Mesenchymal stem cell (in vitro differentiated cells and primary cell): Measurements from ENCODE around the gene SNX25.

ENCODE experiments used
- DNase-seq: peaks from one replicate; pipeline ENCODE4 v3.0.0-alpha.2; 2013
- H2AFZ ChIP-seq: one replicate; pipeline ENCODE4 v1.6.1; 2013; ENCODE audit warnings: low read depth, mild to moderate bottlenecking, control low read depth, inconsistent platforms, low read length, moderate library complexity
- H2AK5ac ChIP-seq: 2 replicates; pipeline ENCODE4 v1.6.1; 2013; ENCODE audit warnings: low read length, moderate library complexity, mild to moderate bottlenecking, inconsistent platforms; ENCODE audit not compliant: severe bottlenecking
- H2BK120ac ChIP-seq: one replicate; pipeline ENCODE4 v1.6.1; 2013; ENCODE audit warnings: low read depth, mild to moderate bottlenecking, inconsistent platforms, low read length, moderate library complexity
- H2BK12ac ChIP-seq, 2 experiments: one replicate each; pipeline ENCODE4 v1.6.1; 2013; ENCODE audit warnings: inconsistent platforms in 2 of 2, low read length in 2 of 2, mild to moderate bottlenecking in 2 of 2, moderate library complexity in 2 of 2, control low read depth in 1 of 2
- H2BK15ac ChIP-seq: one replicate; pipeline ENCODE4 v1.6.1; 2013; ENCODE audit warnings: mild to moderate bottlenecking, low read depth, inconsistent platforms; ENCODE audit not compliant: poor library complexity, severe bottlenecking
- H2BK5ac ChIP-seq: 2 replicates; pipeline ENCODE4 v1.6.1; 2013; ENCODE audit warnings: low read depth, mild to moderate bottlenecking, low read length, control low read depth, inconsistent platforms; ENCODE audit not compliant: poor library complexity, severe bottlenecking
- H3K14ac ChIP-seq, 2 experiments: one replicate each; pipeline ENCODE4 v1.6.1; 2013; ENCODE audit warnings: inconsistent platforms in 2 of 2, low read length in 2 of 2, control low read depth in 1 of 2, mild to moderate bottlenecking in 1 of 2, moderate library complexity in 1 of 2
- H3K18ac ChIP-seq, 2 experiments: one replicate each; pipeline ENCODE4 v1.6.1; 2013; ENCODE audit warnings: inconsistent platforms in 2 of 2, low read length in 2 of 2, control low read depth in 1 of 2, low read depth in 1 of 2, mild to moderate bottlenecking in 1 of 2
- H3K23ac ChIP-seq, 2 experiments: one replicate each; pipeline ENCODE4 v1.6.1; 2013; ENCODE audit warnings: inconsistent platforms in 2 of 2, low read length in 2 of 2, mild to moderate bottlenecking in 2 of 2, moderate library complexity in 2 of 2, control low read depth in 1 of 2
- H3K27ac ChIP-seq: 2 replicates; pipeline ENCODE4 v1.5.1; 2013; ENCODE audit warnings: mild to moderate bottlenecking, moderate library complexity, low read length, control low read depth, inconsistent platforms; ENCODE audit not compliant: poor library complexity, severe bottlenecking
- H3K27me3 ChIP-seq, 2 experiments: 2 replicates each; pipeline versions ENCODE4 v1.6.1 to v1.7.0; 2013; ENCODE audit warnings: low read length in 2 of 2, mild to moderate bottlenecking in 2 of 2, moderate library complexity in 2 of 2, control low read depth in 1 of 2, inconsistent platforms in 1 of 2; ENCODE audit not compliant: control insufficient read depth in 1 of 2, insufficient read depth in 1 of 2
- H3K36me3 ChIP-seq, 2 experiments: 2 replicates each; pipeline versions ENCODE4 v1.6.1 to v1.7.0; 2013; ENCODE audit warnings: low read length in 2 of 2, control low read depth in 1 of 2, inconsistent platforms in 1 of 2, low read depth in 1 of 2, mild to moderate bottlenecking in 1 of 2; ENCODE audit not compliant: insufficient read depth in 2 of 2, control insufficient read depth in 1 of 2
- H3K4ac ChIP-seq, 2 experiments: one replicate each; pipeline ENCODE4 v1.6.1; 2013; ENCODE audit warnings: inconsistent platforms in 2 of 2, low read length in 2 of 2, mild to moderate bottlenecking in 2 of 2, moderate library complexity in 2 of 2, control low read depth in 1 of 2, low read depth in 1 of 2
- H3K4me1 ChIP-seq: 2 replicates; pipeline ENCODE4 v1.6.1; 2013; ENCODE audit warnings: low read depth, low read length, control low read depth; ENCODE audit not compliant: control insufficient read depth, insufficient read depth
- H3K4me2 ChIP-seq: 2 replicates; pipeline ENCODE4 v1.6.1; 2013; ENCODE audit warnings: low read length, mild to moderate bottlenecking, inconsistent platforms; ENCODE audit not compliant: poor library complexity, severe bottlenecking
- H3K4me3 ChIP-seq, 2 experiments: 2 replicates each; pipeline versions ENCODE4 v1.5.1 to v1.7.0; 2013; ENCODE audit warnings: low read length in 2 of 2, mild to moderate bottlenecking in 2 of 2, control low read depth in 1 of 2, low read depth in 1 of 2; ENCODE audit not compliant: insufficient read depth in 1 of 2
- H3K79me1 ChIP-seq: replicated peaks from 2 replicates; pipeline ENCODE4 v1.6.1; 2013; ENCODE audit warnings: mild to moderate bottlenecking, control low read depth, low read length, inconsistent platforms; ENCODE audit not compliant: poor library complexity, severe bottlenecking
- H3K9ac ChIP-seq: 2 replicates; pipeline ENCODE4 v1.7.0; 2013; ENCODE audit warnings: mild to moderate bottlenecking, low read length, moderate library complexity
- H3K9me3 ChIP-seq: 2 replicates; pipeline ENCODE4 v1.7.0; 2013; ENCODE audit warnings: mild to moderate bottlenecking, low read length; ENCODE audit not compliant: control insufficient read depth
- H4K8ac ChIP-seq: one replicate; pipeline ENCODE4 v1.6.1; 2013; ENCODE audit warnings: inconsistent platforms, mild to moderate bottlenecking, low read length, moderate library complexity
- H4K91ac ChIP-seq: one replicate; pipeline ENCODE4 v1.6.1; 2013; ENCODE audit warnings: mild to moderate bottlenecking, low read length, inconsistent platforms
- WGBS: methylation state at CpG from one replicate; pipeline ENCODE4 v1.1.7; 2013; ENCODE audit warnings: mixed read lengths; 5-methylcytosine and 5-hydroxymethylcytosine counted together

SNX25 gene

GRCh38 chr4:185227131-185227551 is 17.7 kb downstream of the SNX25 start:
- H2AFZ ChIP-seq, result no peak overlapping the region
- H3K23ac ChIP-seq, result no peak overlapping the region
- H3K4me3 ChIP-seq, result no peak overlapping the region
- no peak overlapping the region for H3K9ac ChIP-seq
- 72% methylated on average over 4 of the region's 4 CpGs for WGBS
- no peak overlapping the region for H3K4ac ChIP-seq
- H4K8ac ChIP-seq, result no peak overlapping the region
- peaks cover 0 to 6% of the 10 kb centered on the region in 2 experiments for H3K36me3 ChIP-seq
- H3K18ac ChIP-seq, result no peak overlapping the region
- peaks cover 20% of the 10 kb centered on the region for H3K79me1 ChIP-seq
- H3K14ac ChIP-seq, result no peak overlapping the region
- H3K27ac ChIP-seq, result no peak overlapping the region
- peak; percentile 31 for DNase-seq
- H2AK5ac ChIP-seq, result no peak overlapping the region
- H3K4me2 ChIP-seq, result no peak overlapping the region
- peaks cover 8% of the 10 kb centered on the region for H3K4me1 ChIP-seq
- H3K9me3 ChIP-seq, result no peaks in the 10 kb centered on the region
- H2BK5ac ChIP-seq, result no peak overlapping the region
- no peak overlapping the region for H2BK120ac ChIP-seq
- no peak overlapping the region for H2BK12ac ChIP-seq
- no peaks in the 10 kb centered on the region for H3K27me3 ChIP-seq
- H4K91ac ChIP-seq, result no peak overlapping the region
- H2BK15ac ChIP-seq, result no peak overlapping the region

GRCh38 chr4:185227713-185228278 is 18.4 kb downstream of the SNX25 start:
- no peak overlapping the region for H4K91ac ChIP-seq
- H3K18ac ChIP-seq, result no peak overlapping the region
- H2BK5ac ChIP-seq, result no peak overlapping the region
- H2AK5ac ChIP-seq, result no peak overlapping the region
- H2BK15ac ChIP-seq, result no peak overlapping the region
- no peak overlapping the region for H2BK120ac ChIP-seq
- H3K4me2 ChIP-seq, result no peak overlapping the region
- H3K9ac ChIP-seq, result no peak overlapping the region
- no peak overlapping the region for H4K8ac ChIP-seq
- no peaks in the 10 kb centered on the region for H3K9me3 ChIP-seq
- H3K27ac ChIP-seq, result no peak overlapping the region
- DNase-seq, result no peak
- H2BK12ac ChIP-seq, result peak overlapping the region in 1 of 2 experiments; percentile 4
- no peak overlapping the region for H3K23ac ChIP-seq
- peaks cover 5% of the 10 kb centered on the region for H3K4me1 ChIP-seq
- H3K27me3 ChIP-seq, result no peaks in the 10 kb centered on the region
- WGBS, result 95% methylated on average over 9 of the region's 9 CpGs
- peak overlapping the region in 1 of 2 experiments; percentile 62 for H3K14ac ChIP-seq
- H3K4me3 ChIP-seq, result no peak overlapping the region
- no peak overlapping the region for H2AFZ ChIP-seq
- H3K4ac ChIP-seq, result no peak overlapping the region
- peaks cover 0 to 3% of the 10 kb centered on the region in 2 experiments for H3K36me3 ChIP-seq
- H3K79me1 ChIP-seq, result peaks cover 18% of the 10 kb centered on the region

GRCh38 chr4:185229021-185229818 is 19.8 kb downstream of the SNX25 start:
- H3K14ac ChIP-seq, result peak overlapping the region in 1 of 2 experiments; percentile 26
- H3K4me2 ChIP-seq, result no peak overlapping the region
- no peaks in the 10 kb centered on the region for H3K9me3 ChIP-seq
- H4K91ac ChIP-seq, result no peak overlapping the region
- peaks cover 0 to 3% of the 10 kb centered on the region in 2 experiments for H3K36me3 ChIP-seq
- no peak overlapping the region for H2BK15ac ChIP-seq
- peak overlapping the region in 1 of 2 experiments; percentile 51 for H2BK12ac ChIP-seq
- peak overlapping the region; percentile 29 to 75 for H3K18ac ChIP-seq
- peaks cover 4% of the 10 kb centered on the region for H3K4me1 ChIP-seq
- no peak overlapping the region for H3K9ac ChIP-seq
- no peak for DNase-seq
- H2AFZ ChIP-seq, result no peak overlapping the region
- no peak overlapping the region for H2BK5ac ChIP-seq
- H3K4ac ChIP-seq, result no peak overlapping the region
- peak overlapping the region; percentile 19 for H2AK5ac ChIP-seq
- H3K4me3 ChIP-seq, result no peak overlapping the region
- no peak overlapping the region for H3K23ac ChIP-seq
- H3K79me1 ChIP-seq, result peaks cover 16% of the 10 kb centered on the region
- H2BK120ac ChIP-seq, result no peak overlapping the region
- WGBS, result 89% methylated on average over 18 of the region's 19 CpGs
- H3K27ac ChIP-seq, result no peak overlapping the region
- peak overlapping the region; percentile 45 for H4K8ac ChIP-seq
- no peaks in the 10 kb centered on the region for H3K27me3 ChIP-seq

GRCh38 chr4:185232370-185232769 is 23.0 kb downstream of the SNX25 start:
- H3K79me1 ChIP-seq, result peaks cover 20% of the 10 kb centered on the region
- H3K23ac ChIP-seq, result no peak overlapping the region
- no peak overlapping the region for H4K91ac ChIP-seq
- no peak overlapping the region for H3K4me3 ChIP-seq
- no peaks in the 10 kb centered on the region for H3K9me3 ChIP-seq
- WGBS, result 12% methylated on average over 5 of the region's 6 CpGs
- no peak overlapping the region for H2BK120ac ChIP-seq
- H2AK5ac ChIP-seq, result no peak overlapping the region
- H2BK5ac ChIP-seq, result no peak overlapping the region
- peak overlapping the region; percentile 44 for H3K27ac ChIP-seq
- no peak overlapping the region for H2BK15ac ChIP-seq
- no peak overlapping the region for H3K4ac ChIP-seq
- H3K14ac ChIP-seq, result no peak overlapping the region
- H3K36me3 ChIP-seq, result peaks cover 0 to 3% of the 10 kb centered on the region in 2 experiments
- H4K8ac ChIP-seq, result no peak overlapping the region
- H3K27me3 ChIP-seq, result no peaks in the 10 kb centered on the region
- H3K18ac ChIP-seq, result no peak overlapping the region
- no peak overlapping the region for H2AFZ ChIP-seq
- H2BK12ac ChIP-seq, result no peak overlapping the region
- H3K4me2 ChIP-seq, result peak overlapping the region; percentile 28
- DNase-seq, result peak; percentile 86
- H3K4me1 ChIP-seq, result peaks cover 3% of the 10 kb centered on the region
- H3K9ac ChIP-seq, result no peak overlapping the region
